Measurements from ENCODE around the gene WDR70. TPM values are rescaled to one million over a fixed set of nuclear protein-coding genes. Genes with fewer than 3 reads are reported as not detected.

The WDR70 gene
- total RNA-seq, 1 experiment from 2014 or later: 40.2 TPM

- Mint-ChIP-seq H3K27me3 (ENCODE audit: insufficient read depth, unreplicated experiment) (no peaks in the 10 kb centered on the region), H3K27ac (ENCODE audit: unreplicated experiment) (no peak overlapping the region), H3K4me3 (ENCODE audit: unreplicated experiment) (no peak overlapping the region), H3K36me3 (ENCODE audit: insufficient read depth, unreplicated experiment) (no peaks in the 10 kb centered on the region), H3K9me3 (ENCODE audit: unreplicated experiment) (no peaks in the 10 kb centered on the region), H3K4me1 (ENCODE audit: low read depth, unreplicated experiment) (no peaks in the 10 kb centered on the region)
- TF ChIP-seq, protein P1, sequence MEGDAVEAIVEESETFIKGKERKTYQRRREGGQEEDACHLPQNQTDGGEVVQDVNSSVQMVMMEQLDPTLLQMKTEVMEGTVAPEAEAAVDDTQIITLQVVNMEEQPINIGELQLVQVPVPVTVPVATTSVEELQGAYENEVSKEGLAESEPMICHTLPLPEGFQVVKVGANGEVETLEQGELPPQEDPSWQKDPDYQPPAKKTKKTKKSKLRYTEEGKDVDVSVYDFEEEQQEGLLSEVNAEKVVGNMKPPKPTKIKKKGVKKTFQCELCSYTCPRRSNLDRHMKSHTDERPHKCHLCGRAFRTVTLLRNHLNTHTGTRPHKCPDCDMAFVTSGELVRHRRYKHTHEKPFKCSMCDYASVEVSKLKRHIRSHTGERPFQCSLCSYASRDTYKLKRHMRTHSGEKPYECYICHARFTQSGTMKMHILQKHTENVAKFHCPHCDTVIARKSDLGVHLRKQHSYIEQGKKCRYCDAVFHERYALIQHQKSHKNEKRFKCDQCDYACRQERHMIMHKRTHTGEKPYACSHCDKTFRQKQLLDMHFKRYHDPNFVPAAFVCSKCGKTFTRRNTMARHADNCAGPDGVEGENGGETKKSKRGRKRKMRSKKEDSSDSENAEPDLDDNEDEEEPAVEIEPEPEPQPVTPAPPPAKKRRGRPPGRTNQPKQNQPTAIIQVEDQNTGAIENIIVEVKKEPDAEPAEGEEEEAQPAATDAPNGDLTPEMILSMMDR (IDR thresholded peaks at IDR 0.05; ENCODE audit: insufficient read depth in 1 of 2, low read depth in 1 of 2, low read length in 1 of 2, severe bottlenecking in 1 of 2, unreplicated experiment in 1 of 2): no peak
- intact Hi-C loops (cut with micrococcal nuclease; ENCODE audit: unreplicated experiment): no loop called here
- ChIA-PET CTCF (interaction anchor here (0.6 kb wide), 1 partner anchor 82 kb away, joined by 3 read pairs; no protein-coding TSS in a partner anchor), POLR2A (no interaction called here)
- Histone ChIP-seq H3K27me3 (replicated peaks; ENCODE audit: control insufficient read depth, insufficient read depth, low read length) (no peaks in the 10 kb centered on the region), H3K4me3 (ENCODE audit: low read depth, low read length) (no peak overlapping the region), H3K4me1 (peaks cover 8% of the 10 kb centered on the region; the same call in 1 of the 2 replicates), H3K9me3 (no peaks in the 10 kb centered on the region), H3K36me3 (ENCODE audit: control insufficient read depth, insufficient read depth, low read length) (no peaks in the 10 kb centered on the region)
- no TSS peak for BruUV-seq (replicated peaks)
- DNase-seq: no peak
Observed at GRCh38 chr5:37494756-37495155, 115.6 kb downstream of the WDR70 start.

- CTCF ChIA-PET: interaction anchor here (0.6 kb wide), 1 partner anchor 82 kb away, joined by 3 read pairs; no protein-coding TSS in a partner anchor
- no peaks in the 10 kb centered on the region for H3K4me1 Mint-ChIP-seq (ENCODE audit: low read depth, unreplicated experiment)
- intact Hi-C loops (cut with micrococcal nuclease; ENCODE audit: unreplicated experiment): no loop called here
- no TSS peak for BruUV-seq (replicated peaks)
- H3K4me3 Mint-ChIP-seq (ENCODE audit: unreplicated experiment): no peak overlapping the region
- no peak overlapping the region for H3K4me3 ChIP-seq (ENCODE audit: low read depth, low read length)
- no peaks in the 10 kb centered on the region for H3K27me3 Mint-ChIP-seq (ENCODE audit: insufficient read depth, unreplicated experiment)
- peaks cover 8% of the 10 kb centered on the region; the same call in 1 of the 2 replicates for H3K4me1 ChIP-seq
- H3K36me3 Mint-ChIP-seq (ENCODE audit: insufficient read depth, unreplicated experiment): no peaks in the 10 kb centered on the region
- TF ChIP-seq, protein P1 (IDR thresholded peaks at IDR 0.05; ENCODE audit: insufficient read depth in 1 of 2, low read depth in 1 of 2, low read length in 1 of 2, severe bottlenecking in 1 of 2, unreplicated experiment in 1 of 2): no peak
- H3K27me3 ChIP-seq (replicated peaks; ENCODE audit: control insufficient read depth, insufficient read depth, low read length): no peaks in the 10 kb centered on the region
- H3K9me3 ChIP-seq: no peaks in the 10 kb centered on the region
- no peak for DNase-seq
- no peaks in the 10 kb centered on the region for H3K9me3 Mint-ChIP-seq (ENCODE audit: unreplicated experiment)
- H3K27ac Mint-ChIP-seq (ENCODE audit: unreplicated experiment): no peak overlapping the region
- no peaks in the 10 kb centered on the region for H3K36me3 ChIP-seq (ENCODE audit: control insufficient read depth, insufficient read depth, low read length)
- POLR2A ChIA-PET: no interaction called here
Observed at GRCh38 chr5:37495210-37495609, 116.1 kb downstream of the WDR70 start.

GRCh38 chr5:37495668-37496347, 116.7 kb downstream of the WDR70 start:
- Mint-ChIP-seq H3K27me3 (ENCODE audit: insufficient read depth, unreplicated experiment) (no peaks in the 10 kb centered on the region), H3K36me3 (ENCODE audit: insufficient read depth, unreplicated experiment) (no peaks in the 10 kb centered on the region), H3K27ac (ENCODE audit: unreplicated experiment) (no peak overlapping the region), H3K4me3 (ENCODE audit: unreplicated experiment) (no peak overlapping the region), H3K4me1 (ENCODE audit: low read depth, unreplicated experiment) (no peaks in the 10 kb centered on the region), H3K9me3 (ENCODE audit: unreplicated experiment) (no peaks in the 10 kb centered on the region)
- Histone ChIP-seq H3K36me3 (ENCODE audit: control insufficient read depth, insufficient read depth, low read length) (no peaks in the 10 kb centered on the region), H3K4me3 (ENCODE audit: low read depth, low read length) (no peak overlapping the region), H3K27me3 (replicated peaks; ENCODE audit: control insufficient read depth, insufficient read depth, low read length) (no peaks in the 10 kb centered on the region), H3K9me3 (no peaks in the 10 kb centered on the region), H3K4me1 (peaks cover 8% of the 10 kb centered on the region; the same call in 1 of the 2 replicates)
- intact Hi-C loops (cut with micrococcal nuclease; ENCODE audit: unreplicated experiment): no loop called here
- no peak for DNase-seq
- POLR2A ChIA-PET: no interaction called here
- CTCF ChIA-PET: no interaction called here
- BruUV-seq (replicated peaks): no TSS peak
- TF ChIP-seq, protein P1 (IDR thresholded peaks at IDR 0.05; ENCODE audit: insufficient read depth in 1 of 2, low read depth in 1 of 2, low read length in 1 of 2, severe bottlenecking in 1 of 2, unreplicated experiment in 1 of 2): no peak
